Dedifferentiated amniotic fluid mesenchymal stem cell (primary cell): ENCODE results near the gene GMDS.

Experiments
- DNase-seq: peaks from one replicate; pipeline ENCODE4 v3.0.0-alpha.2; 2016; ENCODE audit errors: extremely low spot score

Gene GMDS

GRCh38 chr6:1587546-1587945, 657.9 kb downstream of the GMDS start:
- DNase-seq = no peak

- DNase-seq = no peak
Observed at GRCh38 chr6:1586861-1587450, 658.4 kb downstream of the GMDS start.

GRCh38 chr6:1586256-1586655, 659.1 kb downstream of the GMDS start:
- no peak for DNase-seq

GRCh38 chr6:1585669-1586049, 659.7 kb downstream of the GMDS start:
- no peak for DNase-seq

GRCh38 chr6:1584996-1585668, 660.3 kb downstream of the GMDS start:
- DNase-seq = no peak

GRCh38 chr6:1584146-1584545, 661.3 kb downstream of the GMDS start:
- no peak for DNase-seq

GRCh38 chr6:1581120-1581991, 664.0 kb downstream of the GMDS start:
- no peak for DNase-seq

- DNase-seq = no peak
Observed at GRCh38 chr6:1580585-1580984, 664.8 kb downstream of the GMDS start.

GRCh38 chr6:1580109-1580508, 665.3 kb downstream of the GMDS start:
- no peak for DNase-seq

GRCh38 chr6:1579096-1579495, 666.3 kb downstream of the GMDS start:
- no peak for DNase-seq

GRCh38 chr6:1577896-1578745, 667.3 kb downstream of the GMDS start:
- no peak for DNase-seq

GRCh38 chr6:1577146-1577680, 668.2 kb downstream of the GMDS start:
- no peak for DNase-seq

GRCh38 chr6:1576711-1577110, 668.7 kb downstream of the GMDS start:
- DNase-seq = no peak

GRCh38 chr6:1576166-1576565, 669.2 kb downstream of the GMDS start:
- DNase-seq = no peak

GRCh38 chr6:1575210-1576041, 670.0 kb downstream of the GMDS start:
- no peak for DNase-seq

- DNase-seq = no peak
Observed at GRCh38 chr6:1574890-1575209, 670.6 kb downstream of the GMDS start.

- DNase-seq = no peak
Observed at GRCh38 chr6:1574083-1574761, 671.2 kb downstream of the GMDS start.
